Measurements from ENCODE around the gene FLYWCH1. TPM values are rescaled to one million over a fixed set of nuclear protein-coding genes. Genes with fewer than 3 reads are reported as not detected.

FLYWCH1 gene
- polyA plus RNA-seq, 3 donors = 5.0 to 42.7 (median 7.1) TPM

DNA sequence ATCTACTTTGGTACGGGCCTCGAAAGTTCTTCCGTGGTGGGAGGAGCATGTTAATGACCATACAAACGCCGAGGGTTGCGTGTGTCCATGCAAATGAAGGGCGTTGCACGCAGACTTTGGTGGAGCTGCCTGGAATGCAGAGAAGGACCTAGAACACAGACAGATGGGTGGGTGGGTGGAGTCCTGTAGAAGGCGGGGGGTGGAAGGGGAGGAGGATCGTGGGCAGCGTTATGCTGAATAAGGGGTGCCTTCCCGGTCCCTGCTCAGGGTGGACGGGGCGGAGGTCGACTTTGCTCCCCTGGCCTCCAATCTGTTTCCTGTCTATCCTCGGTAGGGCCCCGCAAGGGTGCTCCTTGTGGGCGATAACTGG, 56.6 kb downstream of the FLYWCH1 start:
- peaks cover 23% of the 10 kb centered on the region for H3K79me2 ChIP-seq (ENCODE audit: insufficient read depth, low read length)
- Mint-ChIP-seq H3K9me3 (peaks cover 0 to 22% (median 7%) of the 10 kb centered on the region in 7 donors), H3K27me3 (ENCODE audit: low read depth in 3 of 3) (peaks cover 36 to 54% (median 40%) of the 10 kb centered on the region in 3 donors), H3K4me3 (peak overlapping the region; percentile 77 to 85), H3K4me1 (peaks cover 46% of the 10 kb centered on the region), H3K27ac (peak overlapping the region in 4 of 7 donors; percentile 24 to 83 (median 56)), H3K36me3 (peaks cover 15 to 17% of the 10 kb centered on the region in 2 donors)
- peaks cover 17 to 50% of the 10 kb centered on the region in 2 donors for H3K27me3 ChIP-seq (ENCODE audit: control insufficient read depth in 2 of 2, insufficient read depth in 2 of 2, low read length in 2 of 2)
- peaks cover 44% of the 10 kb centered on the region for H4K20me1 ChIP-seq (ENCODE audit: insufficient read depth, low read length)
- WGBS (ENCODE audit: insufficient coverage) = 16% methylated on average over 15 of the region's 18 CpGs
- DNase-seq = peak; percentile 68 to 80 (median 73)
- H3K9me3 ChIP-seq (replicated peaks in 1 of 2; ENCODE audit: control insufficient read depth in 1 of 2, insufficient read depth in 1 of 2, low read length in 2 of 2) = peaks cover 0 to 8% of the 10 kb centered on the region in 2 donors
- H3K9ac ChIP-seq (ENCODE audit: insufficient read depth, low read length, poor library complexity, severe bottlenecking) = peak overlapping the region; percentile 69
- peak overlapping the region; percentile 91 for H2AFZ ChIP-seq (ENCODE audit: insufficient read depth, low read depth, low read length, poor library complexity, severe bottlenecking)
- intact Hi-C loops (cut with micrococcal nuclease) = loop anchor here (2.0 to 5.0 kb wide), 2 partner anchors 14 to 54 kb away; partner anchors contain the start of genes HCFC1R1 (in 1 of the 2), THOC6 (in 1 of the 2) and TNFRSF12A (in 1 of the 2)
- TF ChIP-seq, protein P1, sequence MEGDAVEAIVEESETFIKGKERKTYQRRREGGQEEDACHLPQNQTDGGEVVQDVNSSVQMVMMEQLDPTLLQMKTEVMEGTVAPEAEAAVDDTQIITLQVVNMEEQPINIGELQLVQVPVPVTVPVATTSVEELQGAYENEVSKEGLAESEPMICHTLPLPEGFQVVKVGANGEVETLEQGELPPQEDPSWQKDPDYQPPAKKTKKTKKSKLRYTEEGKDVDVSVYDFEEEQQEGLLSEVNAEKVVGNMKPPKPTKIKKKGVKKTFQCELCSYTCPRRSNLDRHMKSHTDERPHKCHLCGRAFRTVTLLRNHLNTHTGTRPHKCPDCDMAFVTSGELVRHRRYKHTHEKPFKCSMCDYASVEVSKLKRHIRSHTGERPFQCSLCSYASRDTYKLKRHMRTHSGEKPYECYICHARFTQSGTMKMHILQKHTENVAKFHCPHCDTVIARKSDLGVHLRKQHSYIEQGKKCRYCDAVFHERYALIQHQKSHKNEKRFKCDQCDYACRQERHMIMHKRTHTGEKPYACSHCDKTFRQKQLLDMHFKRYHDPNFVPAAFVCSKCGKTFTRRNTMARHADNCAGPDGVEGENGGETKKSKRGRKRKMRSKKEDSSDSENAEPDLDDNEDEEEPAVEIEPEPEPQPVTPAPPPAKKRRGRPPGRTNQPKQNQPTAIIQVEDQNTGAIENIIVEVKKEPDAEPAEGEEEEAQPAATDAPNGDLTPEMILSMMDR (IDR thresholded peaks at IDR 0.05) = no peak
- H3K4me2 ChIP-seq (replicated peaks; ENCODE audit: extremely low read depth, low read length, poor library complexity, severe bottlenecking) = peak overlapping the region; percentile 100
- peaks cover 12 to 17% of the 10 kb centered on the region in 2 donors for H3K36me3 ChIP-seq (replicated peaks in 1 of 2; ENCODE audit: control insufficient read depth in 1 of 2, insufficient read depth in 2 of 2, low read length in 2 of 2)
- peak overlapping the region; percentile 31 to 95 (median 49) for H3K4me3 ChIP-seq (replicated peaks in 1 of 3; ENCODE audit: low read depth in 2 of 3, low read length in 3 of 3)
- peaks cover 56 to 72% of the 10 kb centered on the region in 2 donors for H3K4me1 ChIP-seq (ENCODE audit: control insufficient read depth in 1 of 2, insufficient read depth in 2 of 2, low read length in 2 of 2)
- peak overlapping the region in 1 of 2 donors; percentile 20 for H3K27ac ChIP-seq (ENCODE audit: low read depth in 1 of 2, low read length in 2 of 2)

DNA sequence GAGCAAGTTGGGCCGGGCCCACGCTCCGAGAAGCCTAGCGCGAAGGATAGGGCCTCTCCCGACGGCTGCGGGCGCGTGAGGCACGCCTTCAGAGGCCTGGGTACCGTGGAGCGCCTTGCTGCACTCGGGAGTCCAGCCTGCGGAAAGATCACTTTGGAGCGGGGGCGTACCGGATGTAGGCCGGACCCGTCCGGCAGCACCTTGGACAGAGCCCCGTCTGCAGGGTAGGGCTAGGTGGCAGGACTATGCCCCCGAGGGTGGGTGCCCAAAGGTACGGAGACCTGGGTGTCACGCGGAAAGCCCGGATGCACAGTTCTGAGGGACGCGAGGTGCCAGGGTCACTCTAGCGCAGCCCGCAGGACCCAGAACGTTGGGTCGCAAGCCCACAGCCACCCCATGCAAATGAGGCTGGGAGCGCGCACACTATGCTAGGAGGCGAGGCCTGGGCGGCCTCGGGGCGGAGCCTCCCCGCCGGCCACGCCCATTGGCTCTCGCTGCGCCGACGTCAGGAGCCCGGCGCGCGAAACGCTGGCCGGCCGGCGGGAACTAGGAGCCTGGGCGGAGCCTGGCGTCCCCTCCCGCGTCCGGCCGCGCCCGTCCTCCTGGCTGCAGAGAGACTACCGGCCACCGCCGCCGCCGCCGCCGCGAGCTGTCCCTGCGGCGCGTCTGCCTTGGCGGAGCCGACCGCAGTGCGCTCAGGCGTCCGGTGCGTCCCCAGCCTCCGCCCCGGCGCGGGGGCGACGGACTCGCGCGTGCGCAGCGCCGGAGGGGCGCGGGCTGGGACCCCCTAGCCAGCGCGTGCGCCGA, 57.2 kb downstream of the FLYWCH1 start, which contains the start of gene PAQR4:
PAQR4 (plus strand) TSS at position 611 of the 807 bp plus-strand sequence. CDS start 327 bp downstream, outside the sequence.
- H3K9ac ChIP-seq (ENCODE audit: insufficient read depth, low read length, poor library complexity, severe bottlenecking) = peak within 1 kb of the TSS; percentile 69
- Mint-ChIP-seq H3K4me3 (peak within 1 kb of the TSS; percentile 77 to 85), H3K36me3 (peaks cover 15 to 17% of the 10 kb centered on the region in 2 donors), H3K4me1 (peaks cover 41% of the 10 kb centered on the region), H3K27me3 (ENCODE audit: low read depth in 3 of 3) (peaks cover 30 to 48% (median 34%) of the 10 kb centered on the region in 3 donors), H3K27ac (peak within 1 kb of the TSS in 5 of 7 donors; percentile 24 to 83 (median 70)), H3K9me3 (peaks cover 0 to 18% (median 7%) of the 10 kb centered on the region in 7 donors)
- H2AFZ ChIP-seq (ENCODE audit: insufficient read depth, low read depth, low read length, poor library complexity, severe bottlenecking) = peak within 1 kb of the TSS; percentile 91
- intact Hi-C loops (cut with micrococcal nuclease) = loop anchor here (2.0 to 5.0 kb wide), 2 partner anchors 14 to 53 kb away; partner anchors contain the start of genes HCFC1R1 (in 1 of the 2), THOC6 (in 1 of the 2) and TNFRSF12A (in 1 of the 2)
- peak within 1 kb of the TSS; percentile 63 to 95 (median 63) for H3K4me3 ChIP-seq (replicated peaks in 1 of 3; ENCODE audit: low read depth in 2 of 3, low read length in 3 of 3)
- H3K36me3 ChIP-seq (replicated peaks in 1 of 2; ENCODE audit: control insufficient read depth in 1 of 2, insufficient read depth in 2 of 2, low read length in 2 of 2) = peaks cover 16 to 20% of the 10 kb centered on the region in 2 donors
- peaks cover 0 to 8% of the 10 kb centered on the region in 2 donors for H3K9me3 ChIP-seq (replicated peaks in 1 of 2; ENCODE audit: control insufficient read depth in 1 of 2, insufficient read depth in 1 of 2, low read length in 2 of 2)
- peak within 1 kb of the TSS; percentile 100 for H3K4me2 ChIP-seq (replicated peaks; ENCODE audit: extremely low read depth, low read length, poor library complexity, severe bottlenecking)
- TF ChIP-seq, protein P1 (IDR thresholded peaks at IDR 0.05) = no peak
- WGBS (ENCODE audit: insufficient coverage) = under 1% methylated on average over 98 of the region's 98 CpGs
- H3K27ac ChIP-seq (ENCODE audit: low read depth in 1 of 2, low read length in 2 of 2) = peak within 1 kb of the TSS; percentile 20 to 53
- H4K20me1 ChIP-seq (ENCODE audit: insufficient read depth, low read length) = peaks cover 42% of the 10 kb centered on the region
- peak; percentile 87 to 92 (median 87) for DNase-seq
- peaks cover 17 to 44% of the 10 kb centered on the region in 2 donors for H3K27me3 ChIP-seq (ENCODE audit: control insufficient read depth in 2 of 2, insufficient read depth in 2 of 2, low read length in 2 of 2)
- peaks cover 23% of the 10 kb centered on the region for H3K79me2 ChIP-seq (ENCODE audit: insufficient read depth, low read length)
- peaks cover 50 to 66% of the 10 kb centered on the region in 2 donors for H3K4me1 ChIP-seq (ENCODE audit: control insufficient read depth in 1 of 2, insufficient read depth in 2 of 2, low read length in 2 of 2)

All from CD14-positive monocyte (primary cell).